Chondrocyte (in vitro differentiated cells): ENCODE measurements around the gene AHR. TPM values are rescaled to one million over a fixed set of nuclear protein-coding genes. Genes with fewer than 3 reads are reported as not detected.

Experiments used
- DNase-seq: peaks from one replicate; pipeline ENCODE4 v3.0.0; 2021; ENCODE audit warnings: mixed read lengths, low spot score
- H3K27ac Mint-ChIP-seq: one replicate; pipeline ENCODE4 v1.8.0; 2021; ENCODE audit warnings: mild to moderate bottlenecking, moderate library complexity, mixed read lengths; ENCODE audit not compliant: unreplicated experiment
- H3K27me3 Mint-ChIP-seq: 2 replicates; pipeline ENCODE4 v1.8.0; 2021; ENCODE audit warnings: low read depth, mixed read lengths
- H3K36me3 Mint-ChIP-seq: 2 replicates; pipeline ENCODE4 v1.8.0; 2021; ENCODE audit warnings: low read depth, mixed read lengths
- H3K4me1 Mint-ChIP-seq: 2 replicates; pipeline ENCODE4 v1.8.0; 2021; ENCODE audit warnings: low read depth, mild to moderate bottlenecking, mixed read lengths
- H3K4me3 Mint-ChIP-seq: one replicate; pipeline ENCODE4 v1.8.0; 2021; ENCODE audit warnings: mild to moderate bottlenecking, moderate library complexity, mixed read lengths; ENCODE audit not compliant: unreplicated experiment
- H3K9me3 Mint-ChIP-seq: 2 replicates; pipeline ENCODE4 v1.8.0; 2021; ENCODE audit warnings: low read depth, mixed read lengths
- CTCF ChIP-seq: fragments of 200-600 bp; sonication (generic); IDR thresholded peaks from 2 replicates; pipeline ENCODE4 v1.5.0; 2021; ENCODE audit warnings: antibody characterized with exemption, mild to moderate bottlenecking, moderate library complexity
- total RNA-seq: library from RNA; stranded (reverse); gene quantifications from 3 replicates; pipeline ENCODE4 v1.2.1, GENCODE V29; 2021

Gene AHR
- total RNA-seq, 1 donor from 2014 or later = 143 TPM

- TF ChIP-seq CTCF = no peak
- H3K36me3 Mint-ChIP-seq = no peaks in the 10 kb centered on the region
- no peak overlapping the region for H3K4me3 Mint-ChIP-seq
- no peak for DNase-seq
- no peak overlapping the region for H3K27ac Mint-ChIP-seq
- no peaks in the 10 kb centered on the region for H3K9me3 Mint-ChIP-seq
- H3K4me1 Mint-ChIP-seq = peaks cover 31% of the 10 kb centered on the region
- no peaks in the 10 kb centered on the region for H3K27me3 Mint-ChIP-seq
These were observed 9.3 kb upstream of the AHR start for GRCh38 chr7:17289074-17289645.

GRCh38 chr7:17292843-17293242, 5.6 kb upstream of the AHR start:
- Mint-ChIP-seq H3K27me3 (no peaks in the 10 kb centered on the region), H3K9me3 (no peaks in the 10 kb centered on the region), H3K4me3 (no peak overlapping the region), H3K36me3 (no peaks in the 10 kb centered on the region), H3K27ac (peak overlapping the region; percentile 75), H3K4me1 (peaks cover 59% of the 10 kb centered on the region)
- DNase-seq = no peak
- no peak for TF ChIP-seq CTCF

- Mint-ChIP-seq H3K4me1 (peaks cover 59% of the 10 kb centered on the region), H3K36me3 (no peaks in the 10 kb centered on the region), H3K27me3 (no peaks in the 10 kb centered on the region), H3K9me3 (no peaks in the 10 kb centered on the region), H3K27ac (no peak overlapping the region), H3K4me3 (no peak overlapping the region)
- DNase-seq = no peak
- TF ChIP-seq CTCF = no peak
These were observed 5.0 kb upstream of the AHR start for GRCh38 chr7:17293481-17293880.

GRCh38 chr7:17297243-17297642, 1.2 kb upstream of the AHR start:
- DNase-seq = no peak
- no peak overlapping the region for H3K4me3 Mint-ChIP-seq
- no peak for TF ChIP-seq CTCF
- H3K4me1 Mint-ChIP-seq = peaks cover 47% of the 10 kb centered on the region
- H3K9me3 Mint-ChIP-seq = no peaks in the 10 kb centered on the region
- H3K36me3 Mint-ChIP-seq = peaks cover 3% of the 10 kb centered on the region
- H3K27ac Mint-ChIP-seq = peak overlapping the region; percentile 49
- no peaks in the 10 kb centered on the region for H3K27me3 Mint-ChIP-seq

- TF ChIP-seq CTCF = peak; percentile 10
- Mint-ChIP-seq H3K4me1 (peaks cover 36% of the 10 kb centered on the region), H3K27ac (peak overlapping the region; percentile 92), H3K9me3 (no peaks in the 10 kb centered on the region), H3K4me3 (peak overlapping the region; percentile 89), H3K36me3 (peaks cover 3% of the 10 kb centered on the region), H3K27me3 (no peaks in the 10 kb centered on the region)
- peak; percentile 92 for DNase-seq
These were observed 509 bp downstream of the AHR start for GRCh38 chr7:17298840-17299482.
